Panc1 (cell line): Measurements from ENCODE around the gene RELT. TPM values are rescaled to one million over a fixed set of nuclear protein-coding genes. Genes with fewer than 3 reads are reported as not detected.
"Not testable (repeated sequence)": the region's sequence is repeated elsewhere in the genome, so short reads cannot be mapped to it uniquely, and the experiment has no call there.

ENCODE experiments used
- ATAC-seq: fragments of 200-7000 bp; cut with Tn5 transposase; 2 replicates; pipeline ENCODE4 v1.9.1; 2020; ENCODE audit warnings: mild to moderate bottlenecking, moderate library complexity
- BruUV-seq: library from RNA; stranded (reverse); fragments of 400-500 nt; replicated peaks from 2 replicates; lab custom pipeline; 2021; lab: Mats Ljungman, UMichigan
- CTCF ChIA-PET: fragments of 300-600 bp; sonication (Branson Sonifier 250); formaldehyde crosslinking; loops from one replicate; lab custom pipeline; 2022; ENCODE audit warnings: antibody characterized with exemption; lab: Charles Lee
- POLR2A ChIA-PET: fragments of 300-600 bp; sonication (Branson Sonifier 250); formaldehyde crosslinking; loops from one replicate; lab custom pipeline; 2022; ENCODE audit warnings: antibody characterized with exemption; lab: Charles Lee
- DNase-seq: peaks from one replicate; pipeline ENCODE4 v3.0.0-alpha.2; 2010; ENCODE audit warnings: low read depth, low spot score
- H3K27ac ChIP-seq: 2 replicates; pipeline ENCODE4 v1.5.1; 2011; ENCODE audit warnings: mild to moderate bottlenecking, low read length, inconsistent platforms
- H3K27me3 ChIP-seq: fragments of 200-500 bp; sonication (Bioruptor generic); 2 replicates; pipeline ENCODE4 v1.6.0; 2014; ENCODE audit warnings: low read length, inconsistent platforms; ENCODE audit not compliant: control insufficient read depth, insufficient read depth
- H3K36me3 ChIP-seq: fragments of 200-500 bp; sonication (Bioruptor generic); 2 replicates; pipeline ENCODE4 v1.5.1; 2014; ENCODE audit warnings: inconsistent platforms, mild to moderate bottlenecking, low read length, moderate library complexity; ENCODE audit not compliant: control insufficient read depth, insufficient read depth
- H3K4me1 ChIP-seq: 2 replicates; pipeline ENCODE4 v1.5.1; 2011; ENCODE audit warnings: inconsistent platforms, mild to moderate bottlenecking, low read length, moderate library complexity; ENCODE audit not compliant: control insufficient read depth, insufficient read depth
- H3K4me3 ChIP-seq, 2 experiments: 2 replicates each; pipeline ENCODE4 v1.5.1; 2011 to 2012; ENCODE audit warnings: low read depth in 2 of 2, low read length in 2 of 2, mild to moderate bottlenecking in 2 of 2, inconsistent platforms in 1 of 2, moderate library complexity in 1 of 2
- H3K9me3 ChIP-seq: fragments of 200-500 bp; sonication (Bioruptor generic); 2 replicates; pipeline ENCODE4 v1.5.1; 2014; ENCODE audit warnings: low read depth, mild to moderate bottlenecking, inconsistent platforms, low read length, moderate library complexity; ENCODE audit not compliant: control insufficient read depth, insufficient read depth
- POLR2AphosphoS5 ChIP-seq: IDR thresholded peaks from 2 replicates; pipeline ENCODE4 v1.6.1; 2012; ENCODE audit warnings: mild to moderate bottlenecking, low read depth, low read length, moderate library complexity
- SIN3A ChIP-seq: IDR thresholded peaks from 2 replicates; pipeline ENCODE4 v1.6.1; 2012; ENCODE audit warnings: low read depth, mild to moderate bottlenecking, low read length, moderate library complexity, borderline replicate concordance; ENCODE audit not compliant: insufficient read depth
- TCF7L2 ChIP-seq: IDR thresholded peaks from 2 replicates; pipeline ENCODE4 v1.6.1; 2011; ENCODE audit warnings: mild to moderate bottlenecking, low read depth, low read length, inconsistent platforms
- in situ Hi-C: cut with HindIII; loops from 2 replicates; pipeline ENCODE4 v1.10.0; 2016; ENCODE audit warnings: low sequenced_read_pairs, low pct_unique_long_range_greater_than_20kb
- intact Hi-C: fragments of 100-400 bp; cut with micrococcal nuclease; formaldehyde crosslinking; loops from one replicate; pipeline ENCODE4 v1.10.0; 2022; ENCODE audit not compliant: unreplicated experiment
- total RNA-seq: library from RNA; stranded (reverse); gene quantifications from one replicate; pipeline ENCODE4 v1.2.1, GENCODE V29; 2021; ENCODE audit not compliant: unreplicated experiment
- TF ChIP-seq, protein P1 (sequence below), 2 experiments: IDR thresholded peaks; 2 replicates each; pipeline ENCODE4 v1.6.1; 2011 to 2012; ENCODE audit warnings: low read depth in 2 of 2, control low read depth in 1 of 2, low read length in 1 of 2, mild to moderate bottlenecking in 1 of 2, moderate library complexity in 1 of 2; ENCODE audit not compliant: insufficient read depth in 1 of 2
- TF ChIP-seq, protein P2 (sequence below): fragments of 450-650 bp; IDR thresholded peaks from 2 replicates; pipeline ENCODE4 v1.5.1; 2017; ENCODE audit warnings: mild to moderate bottlenecking

Gene RELT
- total RNA-seq, 1 experiment from 2014 or later = 11.3 TPM

DNA sequence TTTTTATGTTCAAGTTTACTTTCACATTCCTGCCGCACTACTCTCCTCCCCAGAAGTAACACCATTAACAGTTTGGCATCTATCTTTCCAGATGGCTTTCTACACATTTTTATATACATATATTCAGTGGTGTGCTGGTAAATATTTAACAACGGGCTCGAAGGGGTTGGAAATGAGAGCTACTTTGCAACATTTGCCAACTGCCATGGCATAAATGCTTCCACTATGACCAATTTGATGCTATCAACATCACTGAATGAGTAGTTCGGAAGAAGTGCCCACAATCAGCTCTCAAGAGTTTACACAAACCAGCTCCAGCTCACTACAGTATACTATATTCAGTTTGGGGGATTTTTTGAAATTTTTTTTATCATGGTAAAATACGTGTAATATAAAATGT, 55.2 kb downstream of the RELT start:
- DNase-seq = no peak
- POLR2A ChIA-PET = no interaction called here

GRCh38 chr11:73436859-73437258, 60.7 kb downstream of the RELT start:
- intact Hi-C loops, ATAC-seq, H3K27me3 ChIP-seq, BruUV-seq, H3K4me1 ChIP-seq, H3K9me3 ChIP-seq, CTCF ChIA-PET, POLR2A ChIA-PET, H3K4me3 ChIP-seq, H3K36me3 ChIP-seq, in situ Hi-C loops, DNase-seq, H3K27ac ChIP-seq: not testable (repeated sequence)

More for the DNA sequence above, 55.2 kb downstream of the RELT start:
- no TSS peak for BruUV-seq
- in situ Hi-C loops = no loop called here
- Histone ChIP-seq H3K27ac (no peak overlapping the region), H3K36me3 (no peaks in the 10 kb centered on the region), H3K9me3 (no peaks in the 10 kb centered on the region), H3K4me3 (no peak overlapping the region), H3K4me1 (no peaks in the 10 kb centered on the region), H3K27me3 (no peaks in the 10 kb centered on the region)
- TF ChIP-seq, protein P1, sequence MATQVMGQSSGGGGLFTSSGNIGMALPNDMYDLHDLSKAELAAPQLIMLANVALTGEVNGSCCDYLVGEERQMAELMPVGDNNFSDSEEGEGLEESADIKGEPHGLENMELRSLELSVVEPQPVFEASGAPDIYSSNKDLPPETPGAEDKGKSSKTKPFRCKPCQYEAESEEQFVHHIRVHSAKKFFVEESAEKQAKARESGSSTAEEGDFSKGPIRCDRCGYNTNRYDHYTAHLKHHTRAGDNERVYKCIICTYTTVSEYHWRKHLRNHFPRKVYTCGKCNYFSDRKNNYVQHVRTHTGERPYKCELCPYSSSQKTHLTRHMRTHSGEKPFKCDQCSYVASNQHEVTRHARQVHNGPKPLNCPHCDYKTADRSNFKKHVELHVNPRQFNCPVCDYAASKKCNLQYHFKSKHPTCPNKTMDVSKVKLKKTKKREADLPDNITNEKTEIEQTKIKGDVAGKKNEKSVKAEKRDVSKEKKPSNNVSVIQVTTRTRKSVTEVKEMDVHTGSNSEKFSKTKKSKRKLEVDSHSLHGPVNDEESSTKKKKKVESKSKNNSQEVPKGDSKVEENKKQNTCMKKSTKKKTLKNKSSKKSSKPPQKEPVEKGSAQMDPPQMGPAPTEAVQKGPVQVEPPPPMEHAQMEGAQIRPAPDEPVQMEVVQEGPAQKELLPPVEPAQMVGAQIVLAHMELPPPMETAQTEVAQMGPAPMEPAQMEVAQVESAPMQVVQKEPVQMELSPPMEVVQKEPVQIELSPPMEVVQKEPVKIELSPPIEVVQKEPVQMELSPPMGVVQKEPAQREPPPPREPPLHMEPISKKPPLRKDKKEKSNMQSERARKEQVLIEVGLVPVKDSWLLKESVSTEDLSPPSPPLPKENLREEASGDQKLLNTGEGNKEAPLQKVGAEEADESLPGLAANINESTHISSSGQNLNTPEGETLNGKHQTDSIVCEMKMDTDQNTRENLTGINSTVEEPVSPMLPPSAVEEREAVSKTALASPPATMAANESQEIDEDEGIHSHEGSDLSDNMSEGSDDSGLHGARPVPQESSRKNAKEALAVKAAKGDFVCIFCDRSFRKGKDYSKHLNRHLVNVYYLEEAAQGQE (IDR thresholded peaks at IDR 0.05; ENCODE audit: insufficient read depth in 1 of 2, low read depth in 2 of 2, low read length in 1 of 2) = no peak
- TF ChIP-seq TCF7L2 = no peak
- TF ChIP-seq SIN3A = no peak
- TF ChIP-seq POLR2AphosphoS5 = no peak
- TF ChIP-seq, protein P2, sequence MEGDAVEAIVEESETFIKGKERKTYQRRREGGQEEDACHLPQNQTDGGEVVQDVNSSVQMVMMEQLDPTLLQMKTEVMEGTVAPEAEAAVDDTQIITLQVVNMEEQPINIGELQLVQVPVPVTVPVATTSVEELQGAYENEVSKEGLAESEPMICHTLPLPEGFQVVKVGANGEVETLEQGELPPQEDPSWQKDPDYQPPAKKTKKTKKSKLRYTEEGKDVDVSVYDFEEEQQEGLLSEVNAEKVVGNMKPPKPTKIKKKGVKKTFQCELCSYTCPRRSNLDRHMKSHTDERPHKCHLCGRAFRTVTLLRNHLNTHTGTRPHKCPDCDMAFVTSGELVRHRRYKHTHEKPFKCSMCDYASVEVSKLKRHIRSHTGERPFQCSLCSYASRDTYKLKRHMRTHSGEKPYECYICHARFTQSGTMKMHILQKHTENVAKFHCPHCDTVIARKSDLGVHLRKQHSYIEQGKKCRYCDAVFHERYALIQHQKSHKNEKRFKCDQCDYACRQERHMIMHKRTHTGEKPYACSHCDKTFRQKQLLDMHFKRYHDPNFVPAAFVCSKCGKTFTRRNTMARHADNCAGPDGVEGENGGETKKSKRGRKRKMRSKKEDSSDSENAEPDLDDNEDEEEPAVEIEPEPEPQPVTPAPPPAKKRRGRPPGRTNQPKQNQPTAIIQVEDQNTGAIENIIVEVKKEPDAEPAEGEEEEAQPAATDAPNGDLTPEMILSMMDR = no peak
- intact Hi-C loops = no loop called here
- ATAC-seq = no peak
- CTCF ChIA-PET = no interaction called here

- no peak for ATAC-seq
- Histone ChIP-seq H3K27ac (no peak overlapping the region), H3K36me3 (no peaks in the 10 kb centered on the region), H3K4me3 (no peak overlapping the region), H3K4me1 (no peaks in the 10 kb centered on the region), H3K27me3 (no peaks in the 10 kb centered on the region), H3K9me3 (no peaks in the 10 kb centered on the region)
- TF ChIP-seq, protein P2 = no peak
- TF ChIP-seq TCF7L2 = no peak
- TF ChIP-seq, protein P1 (IDR thresholded peaks at IDR 0.05; ENCODE audit: insufficient read depth in 1 of 2, low read depth in 2 of 2, low read length in 1 of 2) = no peak
- TF ChIP-seq POLR2AphosphoS5 = no peak
- no peak for TF ChIP-seq SIN3A
- in situ Hi-C loops = no loop called here
- no TSS peak for BruUV-seq
- intact Hi-C loops = no loop called here
- CTCF ChIA-PET = no interaction called here
- POLR2A ChIA-PET = interaction anchor here (0.6 kb wide), 1 partner anchor 16 kb away, joined by 11 read pairs; no protein-coding TSS in a partner anchor
- no peak for DNase-seq
Observed at GRCh38 chr11:73439002-73439843, 63.0 kb downstream of the RELT start.
